CD14-positive monocyte (primary cell): ENCODE data around the gene GATC. TPM values are rescaled to one million over a fixed set of nuclear protein-coding genes. Genes with fewer than 3 reads are reported as not detected.
A peak's percentile ranks its signal among the peaks of the same experiment; 100 is the strongest.

Experiments
- DNase-seq, 3 donors: peaks; one replicate each; pipeline ENCODE4 v3.0.0-alpha.2; 2011 to 2022
- H2AFZ ChIP-seq: 2 replicates; pipeline ENCODE4 v1.6.0; 2012; ENCODE audit warnings: mild to moderate bottlenecking, low read depth, low read length, inconsistent platforms; ENCODE audit not compliant: insufficient read depth, poor library complexity, severe bottlenecking
- H3K27ac ChIP-seq, 2 donors: 1 replicate in 1 of 2; 2 replicates in 1 of 2; pipeline ENCODE4 v1.5.1; 2012 to 2013; ENCODE audit warnings: low read length in 2 of 2, control low read depth in 1 of 2, inconsistent platforms in 1 of 2, low read depth in 1 of 2, mild to moderate bottlenecking in 1 of 2
- H3K27me3 ChIP-seq, 2 donors: one replicate each; pipeline versions ENCODE4 v1.6.0 to v1.6.1; 2011 to 2013; ENCODE audit warnings: low read length in 2 of 2; ENCODE audit not compliant: control insufficient read depth in 2 of 2, insufficient read depth in 2 of 2
- H3K36me3 ChIP-seq, 2 donors: replicated peaks in 1 of 2; 1 replicate in 1 of 2; 2 replicates in 1 of 2; pipeline versions ENCODE4 v1.5.1 to v1.6.1; 2012 to 2013; ENCODE audit warnings: low read length in 2 of 2, control low read depth in 1 of 2, inconsistent platforms in 1 of 2, mild to moderate bottlenecking in 1 of 2; ENCODE audit not compliant: insufficient read depth in 2 of 2, control insufficient read depth in 1 of 2
- H3K4me1 ChIP-seq, 2 donors: 1 replicate in 1 of 2; 2 replicates in 1 of 2; pipeline versions ENCODE4 v1.5.1 to v1.6.1; 2012 to 2013; ENCODE audit warnings: low read length in 2 of 2, control low read depth in 1 of 2, inconsistent platforms in 1 of 2, mild to moderate bottlenecking in 1 of 2, moderate library complexity in 1 of 2; ENCODE audit not compliant: insufficient read depth in 2 of 2, control insufficient read depth in 1 of 2
- H3K4me2 ChIP-seq: replicated peaks from 2 replicates; pipeline ENCODE3; 2012; ENCODE audit warnings: low read length, moderate library complexity, mild to moderate bottlenecking; ENCODE audit not compliant: poor library complexity, severe bottlenecking; ENCODE audit errors: extremely low read depth
- H3K4me3 ChIP-seq, 3 experiments: fragments of 200-600 bp in 1 of 3; sonication (generic) in 1 of 3; replicated peaks in 1 of 3; 1 replicate in 2 of 3; 2 replicates in 1 of 3; pipeline ENCODE4 v1.5.1; 2011 to 2013; ENCODE audit warnings: low read length in 3 of 3, mild to moderate bottlenecking in 3 of 3, control low read depth in 2 of 3, low read depth in 2 of 3, inconsistent platforms in 1 of 3, moderate library complexity in 1 of 3
- H3K79me2 ChIP-seq: 2 replicates; pipeline ENCODE4 v1.6.0; 2012; ENCODE audit warnings: mild to moderate bottlenecking, control low read depth, inconsistent platforms, low read length, moderate library complexity; ENCODE audit not compliant: insufficient read depth
- H3K9ac ChIP-seq: 2 replicates; pipeline ENCODE4 v1.6.0; 2017; ENCODE audit warnings: low read length, mild to moderate bottlenecking; ENCODE audit not compliant: insufficient read depth, poor library complexity, severe bottlenecking
- H3K9me3 ChIP-seq, 2 donors: replicated peaks in 1 of 2; 1 replicate in 1 of 2; 2 replicates in 1 of 2; pipeline versions ENCODE4 v1.5.1 to v1.6.1; 2012 to 2013; ENCODE audit warnings: low read length in 2 of 2, control low read depth in 1 of 2; ENCODE audit not compliant: control insufficient read depth in 1 of 2, insufficient read depth in 1 of 2
- H4K20me1 ChIP-seq: 2 replicates; pipeline ENCODE4 v1.6.0; 2012; ENCODE audit warnings: mild to moderate bottlenecking, low read length, control low read depth, moderate library complexity; ENCODE audit not compliant: insufficient read depth
- H3K27ac Mint-ChIP-seq, 7 donors: one replicate each; pipeline ENCODE4 v1.8.0; 2020; ENCODE audit warnings: mild to moderate bottlenecking in 7 of 7, mixed read lengths in 7 of 7, moderate library complexity in 6 of 7, inconsistent platforms in 2 of 7
- H3K27me3 Mint-ChIP-seq, 3 donors: one replicate each; pipeline ENCODE4 v1.8.0; 2021 to 2022; ENCODE audit warnings: low read depth in 3 of 3, mild to moderate bottlenecking in 3 of 3, mixed read lengths in 3 of 3, moderate library complexity in 3 of 3, inconsistent platforms in 1 of 3
- H3K36me3 Mint-ChIP-seq, 2 donors: one replicate each; pipeline ENCODE4 v1.8.0; 2020; ENCODE audit warnings: mixed read lengths in 2 of 2, inconsistent platforms in 1 of 2, mild to moderate bottlenecking in 1 of 2
- H3K4me1 Mint-ChIP-seq: one replicate; pipeline ENCODE4 v1.8.0; 2020; ENCODE audit warnings: mild to moderate bottlenecking, mixed read lengths
- H3K4me3 Mint-ChIP-seq, 2 donors: one replicate each; pipeline ENCODE4 v1.8.0; 2020; ENCODE audit warnings: mild to moderate bottlenecking in 2 of 2, mixed read lengths in 2 of 2, moderate library complexity in 1 of 2
- H3K9me3 Mint-ChIP-seq, 7 donors: one replicate each; pipeline ENCODE4 v1.8.0; 2020 to 2022; ENCODE audit warnings: mixed read lengths in 7 of 7, mild to moderate bottlenecking in 6 of 7, moderate library complexity in 6 of 7, inconsistent platforms in 2 of 7
- WGBS: methylation state at CpG from one replicate; pipeline ENCODE4 v1.1.5; 2013; ENCODE audit warnings: missing lambda C conversion rate; ENCODE audit not compliant: insufficient coverage; 5-methylcytosine and 5-hydroxymethylcytosine counted together
- intact Hi-C, 2 donors: fragments of 100-400 bp; cut with micrococcal nuclease; formaldehyde crosslinking; loops; one replicate each; pipeline versions ENCODE4 v1.15.0 to v1.15.1; 2023
- polyA plus RNA-seq, 3 donors: library from polyadenylated mRNA; depleted of rRNA in 1 of 3; unstranded in 2 of 3; stranded (reverse) in 1 of 3; fragments of 300-500 nt in 2 of 3; fragments of >200 nt in 1 of 3; fragmentation: Illumina TruSeq in 2 of 3; gene quantifications; 1 replicate in 2 of 3; 2 replicates in 1 of 3; pipeline ENCODE4 v1.2.3, GENCODE V29; 2012 to 2021
- TF ChIP-seq, protein P1 (sequence below): fragments of 200-600 bp; IDR thresholded peaks from one replicate; pipeline ENCODE4 v1.8.0; 2022; ENCODE audit warnings: antibody characterized with exemption, mild to moderate bottlenecking

GATC gene
- polyA plus RNA-seq, 3 donors, result 10.7 to 13.8 (median 11.3) TPM

DNA sequence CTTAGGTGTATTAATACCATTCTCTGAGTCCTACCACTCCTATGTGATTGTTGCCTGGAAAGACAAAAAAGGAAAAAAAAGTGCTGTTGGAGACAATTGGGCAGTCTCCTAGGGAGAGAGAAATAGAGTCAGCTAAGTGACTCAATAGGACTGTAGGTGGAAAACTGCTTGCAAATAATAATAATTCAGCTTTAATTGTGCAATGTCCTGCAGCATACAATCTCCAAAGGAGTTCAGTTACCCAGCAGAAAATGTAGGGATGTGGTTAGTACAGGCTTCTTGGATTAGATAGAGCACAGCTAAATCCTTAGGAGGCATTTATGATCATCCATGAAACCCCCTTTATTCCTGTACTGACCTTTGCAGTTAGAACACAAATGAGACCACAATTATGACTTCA is 26.3 kb downstream of the GATC start:
- Mint-ChIP-seq H3K27ac (no peak overlapping the region), H3K4me3 (no peak overlapping the region), H3K36me3 (peaks cover under 1 to 2% of the 10 kb centered on the region in 2 donors), H3K9me3 (peaks cover 0 to 2% (median 0%) of the 10 kb centered on the region in 7 donors), H3K27me3 (peaks cover 0 to 1% (median 0%) of the 10 kb centered on the region in 3 donors), H3K4me1 (peaks cover 21% of the 10 kb centered on the region)
- intact Hi-C loops, result no loop called here
- H4K20me1 ChIP-seq, result peaks cover 15% of the 10 kb centered on the region
- H3K79me2 ChIP-seq, result peaks cover 29% of the 10 kb centered on the region
- no peak for DNase-seq
- peaks cover under 1 to 2% of the 10 kb centered on the region in 2 donors for H3K36me3 ChIP-seq
- H3K4me2 ChIP-seq, result no peak overlapping the region
- H3K4me3 ChIP-seq, result no peak overlapping the region
- no peaks in the 10 kb centered on the region for H3K9me3 ChIP-seq
- no peak overlapping the region for H3K9ac ChIP-seq
- no peaks in the 10 kb centered on the region for H3K27me3 ChIP-seq
- no peak overlapping the region for H3K27ac ChIP-seq
- TF ChIP-seq, protein P1, sequence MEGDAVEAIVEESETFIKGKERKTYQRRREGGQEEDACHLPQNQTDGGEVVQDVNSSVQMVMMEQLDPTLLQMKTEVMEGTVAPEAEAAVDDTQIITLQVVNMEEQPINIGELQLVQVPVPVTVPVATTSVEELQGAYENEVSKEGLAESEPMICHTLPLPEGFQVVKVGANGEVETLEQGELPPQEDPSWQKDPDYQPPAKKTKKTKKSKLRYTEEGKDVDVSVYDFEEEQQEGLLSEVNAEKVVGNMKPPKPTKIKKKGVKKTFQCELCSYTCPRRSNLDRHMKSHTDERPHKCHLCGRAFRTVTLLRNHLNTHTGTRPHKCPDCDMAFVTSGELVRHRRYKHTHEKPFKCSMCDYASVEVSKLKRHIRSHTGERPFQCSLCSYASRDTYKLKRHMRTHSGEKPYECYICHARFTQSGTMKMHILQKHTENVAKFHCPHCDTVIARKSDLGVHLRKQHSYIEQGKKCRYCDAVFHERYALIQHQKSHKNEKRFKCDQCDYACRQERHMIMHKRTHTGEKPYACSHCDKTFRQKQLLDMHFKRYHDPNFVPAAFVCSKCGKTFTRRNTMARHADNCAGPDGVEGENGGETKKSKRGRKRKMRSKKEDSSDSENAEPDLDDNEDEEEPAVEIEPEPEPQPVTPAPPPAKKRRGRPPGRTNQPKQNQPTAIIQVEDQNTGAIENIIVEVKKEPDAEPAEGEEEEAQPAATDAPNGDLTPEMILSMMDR, result no peak
- peaks cover 16 to 25% of the 10 kb centered on the region in 2 donors for H3K4me1 ChIP-seq
- H2AFZ ChIP-seq, result no peak overlapping the region

DNA sequence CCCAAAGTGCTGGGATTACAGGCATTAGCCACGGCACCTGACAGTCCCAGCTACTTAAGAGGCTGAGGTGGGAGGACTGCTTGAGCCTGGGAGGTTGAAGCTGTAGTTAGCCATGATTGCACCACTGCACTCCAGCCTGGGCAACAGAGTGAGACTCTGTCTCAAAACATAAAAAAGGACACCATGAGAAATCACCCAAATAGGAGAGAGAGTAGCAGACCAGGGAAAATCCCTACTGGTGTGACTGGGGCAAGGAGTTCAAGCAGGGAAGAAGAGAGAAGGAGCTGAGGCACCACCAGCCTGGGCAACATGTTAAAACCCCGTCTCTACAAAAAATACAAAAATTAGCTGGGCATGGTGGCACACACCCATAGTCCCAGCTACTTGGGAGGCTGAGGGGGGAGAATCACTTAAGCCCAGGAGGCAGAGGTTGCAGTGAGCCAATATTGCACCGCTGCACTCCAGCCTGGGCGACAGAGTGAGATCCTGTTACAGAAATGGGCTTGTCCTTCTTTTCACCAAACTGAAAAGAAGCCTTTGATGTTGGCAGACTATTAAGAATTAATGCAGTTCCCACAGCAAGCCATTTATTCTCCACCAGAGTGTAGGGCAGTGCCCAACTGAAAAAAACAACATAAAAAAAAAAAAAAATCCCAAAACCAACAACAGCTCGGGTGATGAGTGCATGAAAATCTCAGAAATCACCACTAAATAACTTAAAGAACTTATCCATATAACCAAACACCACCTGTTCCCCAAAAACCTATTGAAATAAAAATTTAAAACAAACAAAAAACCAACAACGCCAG is 27.8 kb downstream of the GATC start:
- H2AFZ ChIP-seq, result no peak overlapping the region
- H3K27me3 ChIP-seq, result no peaks in the 10 kb centered on the region
- TF ChIP-seq, protein P1, result no peak
- Mint-ChIP-seq H3K36me3 (no peaks in the 10 kb centered on the region), H3K9me3 (peaks cover 0 to 2% (median 0%) of the 10 kb centered on the region in 7 donors), H3K4me1 (peaks cover 12% of the 10 kb centered on the region), H3K27ac (peak overlapping the region in 2 of 7 donors; percentile 10 to 54), H3K27me3 (peaks cover 0 to 1% (median 0%) of the 10 kb centered on the region in 3 donors), H3K4me3 (no peak overlapping the region)
- H3K9ac ChIP-seq, result no peak overlapping the region
- H4K20me1 ChIP-seq, result peaks cover under 1% of the 10 kb centered on the region
- no peak overlapping the region for H3K4me2 ChIP-seq
- no peak overlapping the region for H3K4me3 ChIP-seq
- no peak overlapping the region for H3K27ac ChIP-seq
- no peaks in the 10 kb centered on the region for H3K36me3 ChIP-seq
- H3K79me2 ChIP-seq, result peaks cover 15% of the 10 kb centered on the region
- peaks cover 9 to 14% of the 10 kb centered on the region in 2 donors for H3K4me1 ChIP-seq
- 87% methylated on average over 3 of the region's 6 CpGs for WGBS
- DNase-seq, result no peak
- intact Hi-C loops, result no loop called here
- H3K9me3 ChIP-seq, result no peaks in the 10 kb centered on the region
